D721Med (cell line): ENCODE data around the gene RIMBP2.

Experiments
- DNase-seq: peaks from one replicate; pipeline ENCODE4 v3.0.0; 2011; ENCODE audit warnings: low spot score; ENCODE audit not compliant: insufficient read length
- FAIRE-seq: peaks from 2 replicates; lab custom pipeline; 2011; peaks lifted over from hg19 to GRCh38; lab: Jason Lieb, UNC
- TF ChIP-seq, protein P1 (sequence below): IDR thresholded peaks from 2 replicates; pipeline ENCODE4 v1.5.1; 2012; ENCODE audit warnings: mild to moderate bottlenecking, control low read depth; ENCODE audit not compliant: insufficient read depth; ENCODE audit errors: missing control alignments

Gene RIMBP2

GRCh38 chr12:130545475-130545874 lies 170.6 kb downstream of the RIMBP2 start:
- TF ChIP-seq, protein P1, sequence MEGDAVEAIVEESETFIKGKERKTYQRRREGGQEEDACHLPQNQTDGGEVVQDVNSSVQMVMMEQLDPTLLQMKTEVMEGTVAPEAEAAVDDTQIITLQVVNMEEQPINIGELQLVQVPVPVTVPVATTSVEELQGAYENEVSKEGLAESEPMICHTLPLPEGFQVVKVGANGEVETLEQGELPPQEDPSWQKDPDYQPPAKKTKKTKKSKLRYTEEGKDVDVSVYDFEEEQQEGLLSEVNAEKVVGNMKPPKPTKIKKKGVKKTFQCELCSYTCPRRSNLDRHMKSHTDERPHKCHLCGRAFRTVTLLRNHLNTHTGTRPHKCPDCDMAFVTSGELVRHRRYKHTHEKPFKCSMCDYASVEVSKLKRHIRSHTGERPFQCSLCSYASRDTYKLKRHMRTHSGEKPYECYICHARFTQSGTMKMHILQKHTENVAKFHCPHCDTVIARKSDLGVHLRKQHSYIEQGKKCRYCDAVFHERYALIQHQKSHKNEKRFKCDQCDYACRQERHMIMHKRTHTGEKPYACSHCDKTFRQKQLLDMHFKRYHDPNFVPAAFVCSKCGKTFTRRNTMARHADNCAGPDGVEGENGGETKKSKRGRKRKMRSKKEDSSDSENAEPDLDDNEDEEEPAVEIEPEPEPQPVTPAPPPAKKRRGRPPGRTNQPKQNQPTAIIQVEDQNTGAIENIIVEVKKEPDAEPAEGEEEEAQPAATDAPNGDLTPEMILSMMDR, result no peak
- DNase-seq, result no peak
- no peak for FAIRE-seq

DNA sequence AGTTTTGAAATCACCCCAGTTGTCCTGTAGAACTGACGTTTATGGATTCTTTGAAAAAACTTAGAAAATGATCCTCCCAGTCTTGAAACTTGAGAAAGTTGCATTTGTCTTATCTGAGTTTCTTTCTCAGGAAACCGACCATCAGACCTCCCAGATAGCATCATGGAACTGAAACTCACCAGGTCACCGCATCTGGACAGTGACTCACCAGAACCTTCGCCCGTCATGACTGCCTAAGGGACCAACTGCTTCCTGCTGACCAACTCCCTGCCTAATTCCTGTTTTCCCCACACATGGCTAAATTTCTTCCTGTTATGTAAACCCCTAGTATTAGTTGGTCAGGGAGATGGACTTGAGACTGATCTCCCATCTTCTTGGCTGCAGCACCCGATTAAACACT lies 175.7 kb downstream of the RIMBP2 start:
- FAIRE-seq (no peak), DNase-seq (no peak)
- TF ChIP-seq, protein P1, result no peak

DNA sequence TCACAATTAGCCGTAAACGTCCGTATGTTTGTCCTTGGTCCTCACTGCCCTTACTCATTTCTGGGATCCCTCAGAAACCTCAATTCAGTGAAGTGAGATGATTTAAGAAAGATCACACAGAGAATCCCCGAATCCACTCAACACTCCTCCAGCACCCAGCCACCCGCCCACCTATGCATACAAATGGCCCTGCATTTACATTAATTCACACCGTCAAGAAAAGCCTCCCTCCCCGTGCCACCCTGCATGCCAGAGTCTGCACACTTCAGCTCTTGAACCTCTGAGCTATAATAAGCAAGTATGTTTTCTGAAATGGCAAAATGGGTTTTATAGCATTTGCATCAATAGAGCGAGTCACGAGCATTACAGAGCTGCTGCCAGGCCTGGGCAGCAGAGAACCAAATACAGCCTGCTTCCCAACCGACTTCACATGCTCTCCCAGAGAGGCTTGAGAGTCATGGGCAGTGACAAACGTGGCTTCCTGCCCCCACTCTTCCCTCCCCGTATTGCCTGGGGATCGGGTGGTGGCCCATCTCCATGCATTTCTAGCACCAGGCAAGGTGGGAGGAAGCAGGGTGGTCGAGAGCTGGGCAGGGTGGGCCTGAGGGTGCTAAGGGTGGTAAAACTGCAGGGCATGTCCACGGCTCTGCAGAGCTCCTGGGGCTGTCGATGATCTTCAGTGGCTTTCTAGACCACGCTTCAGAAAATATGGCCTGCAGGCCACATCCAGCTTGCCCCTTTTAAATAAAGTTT lies 177.6 kb downstream of the RIMBP2 start:
- TF ChIP-seq, protein P1, result no peak
- FAIRE-seq (no peak), DNase-seq (no peak)

DNA sequence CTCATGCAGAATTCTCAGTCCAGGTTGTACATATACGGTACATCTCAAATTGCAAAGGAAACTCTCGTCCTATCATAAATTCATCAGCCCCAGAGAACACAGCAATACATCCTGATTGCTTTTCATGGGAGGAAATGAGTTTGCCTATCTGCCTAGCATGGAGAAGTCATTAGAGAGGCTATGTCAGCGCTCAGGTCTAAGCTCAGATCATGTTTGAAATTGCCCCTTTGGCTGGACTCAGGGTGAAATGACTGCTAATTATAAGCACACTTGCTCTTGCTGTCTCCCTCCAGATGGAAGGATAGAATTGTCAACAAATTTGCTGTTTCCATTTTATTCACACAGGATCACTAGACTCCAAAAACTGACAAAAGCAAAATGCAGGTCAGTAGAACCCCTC lies 178.4 kb downstream of the RIMBP2 start:
- DNase-seq (no peak), FAIRE-seq (no peak)
- TF ChIP-seq, protein P1, result no peak

DNA sequence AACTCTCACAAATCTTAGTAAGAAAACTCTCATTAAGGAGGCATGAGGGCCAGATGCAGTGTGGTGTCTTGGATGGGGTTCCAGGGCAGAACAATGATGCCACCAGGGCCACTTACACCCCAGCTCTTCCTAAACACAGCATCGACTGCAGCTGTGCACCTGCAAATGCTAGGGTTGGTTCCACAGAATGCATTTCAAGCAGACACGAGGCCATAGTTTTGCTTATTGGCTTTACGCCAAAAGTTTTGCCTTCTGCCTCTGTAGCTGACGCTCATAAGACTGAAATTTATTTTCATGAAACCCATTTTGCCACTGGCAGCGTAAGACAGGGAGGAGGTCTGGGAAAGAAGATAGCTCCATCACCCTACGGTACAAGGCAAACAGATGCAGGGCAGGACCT lies 179.0 kb downstream of the RIMBP2 start:
- TF ChIP-seq, protein P1, result no peak
- FAIRE-seq (no peak), DNase-seq (no peak)

DNA sequence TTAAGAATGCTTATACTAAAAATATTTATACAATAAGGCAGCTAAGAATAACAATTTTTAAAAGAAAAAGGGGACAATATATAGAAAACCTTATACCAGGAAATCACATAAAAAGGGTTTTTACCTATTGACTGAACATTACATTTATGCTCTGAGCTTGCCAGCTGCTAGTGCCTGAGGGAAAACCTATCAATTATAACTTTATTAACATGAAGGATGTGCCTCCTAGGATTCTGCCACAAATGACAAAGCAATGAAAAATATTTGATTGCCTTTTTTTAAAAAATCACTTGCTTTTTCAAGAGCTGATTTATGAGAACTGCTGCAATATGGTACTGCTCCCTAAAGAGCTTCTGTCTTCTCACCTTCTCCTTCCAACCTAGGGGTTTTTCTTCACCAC lies 185.7 kb downstream of the RIMBP2 start:
- FAIRE-seq (no peak), DNase-seq (no peak)
- TF ChIP-seq, protein P1, result no peak

- DNase-seq, result no peak
- TF ChIP-seq, protein P1, result no peak
- FAIRE-seq, result no peak
Observed at GRCh38 chr12:130529781-130530180, 186.3 kb downstream of the RIMBP2 start.
